ENCODE results near the gene PRR7.

Gene PRR7

GRCh38 chr5:177423671-177424070, 22.9 kb upstream of the PRR7 start:
- DNase-seq, result no peak

- no peak for DNase-seq
These were observed 21.3 kb upstream of the PRR7 start for GRCh38 chr5:177425196-177425800.

GRCh38 chr5:177425801-177426565, 20.6 kb upstream of the PRR7 start:
- DNase-seq, result peak; percentile 100

GRCh38 chr5:177426566-177427210, 19.9 kb upstream of the PRR7 start, which contains the start of gene GRK6:
Gene GRK6 (plus strand): TSS chr5:177426676. CDS start chr5:177426846, 170 bp downstream.
- no peak for DNase-seq

- DNase-seq, result no peak
These were observed 19.3 kb upstream of the PRR7 start for GRCh38 chr5:177427211-177427822.

GRCh38 chr5:177427919-177428573, 18.6 kb upstream of the PRR7 start:
- DNase-seq, result no peak

GRCh38 chr5:177428574-177429217, 17.9 kb upstream of the PRR7 start:
- no peak for DNase-seq

- no peak for DNase-seq
These were observed 17.2 kb upstream of the PRR7 start for GRCh38 chr5:177429248-177430040.

GRCh38 chr5:177430140-177430951, 16.3 kb upstream of the PRR7 start:
- no peak for DNase-seq

- DNase-seq, result no peak
These were observed 15.7 kb upstream of the PRR7 start for GRCh38 chr5:177430972-177431316.

- no peak for DNase-seq
These were observed 15.1 kb upstream of the PRR7 start for GRCh38 chr5:177431317-177432142.

GRCh38 chr5:177432143-177432838, 14.3 kb upstream of the PRR7 start:
- DNase-seq, result no peak

GRCh38 chr5:177432839-177433657, 13.6 kb upstream of the PRR7 start:
- no peak for DNase-seq

- DNase-seq, result no peak
These were observed 12.9 kb upstream of the PRR7 start for GRCh38 chr5:177433658-177434217.

GRCh38 chr5:177434437-177434836, 12.2 kb upstream of the PRR7 start:
- DNase-seq, result no peak

GRCh38 chr5:177434942-177435738, 11.5 kb upstream of the PRR7 start:
- no peak for DNase-seq
